GM12865 (cell line): Measurements from ENCODE around the gene DCDC1.

Source experiments
- DNase-seq: peaks from one replicate; pipeline ENCODE4 v3.0.0; 2010; ENCODE audit warnings: low read depth
- H3K4me3 ChIP-seq: 2 replicates; pipeline ENCODE4 v1.5.1; 2011; ENCODE audit warnings: mild to moderate bottlenecking, low read depth, low read length, control low read depth
- CTCF ChIP-seq: IDR thresholded peaks from 2 replicates; pipeline ENCODE4 v1.5.1; 2011; ENCODE audit warnings: low read length, control low read depth, low read depth, inconsistent platforms; ENCODE audit not compliant: insufficient read depth; ENCODE audit errors: missing control alignments

DCDC1 gene

GRCh38 chr11:31199378-31199777 lies 170.2 kb downstream of the DCDC1 start:
- H3K4me3 ChIP-seq: no peak overlapping the region
- TF ChIP-seq CTCF: no peak
- DNase-seq: no peak

GRCh38 chr11:31173926-31174680 lies 195.4 kb downstream of the DCDC1 start:
- DNase-seq: no peak
- H3K4me3 ChIP-seq: no peak overlapping the region
- TF ChIP-seq CTCF: no peak

- TF ChIP-seq CTCF: peak; percentile 33
- no peak overlapping the region for H3K4me3 ChIP-seq
- peak; percentile 7 for DNase-seq
Observed at GRCh38 chr11:31160504-31161422, 208.8 kb downstream of the DCDC1 start.

- no peak for DNase-seq
- no peak for TF ChIP-seq CTCF
Observed at GRCh38 chr11:31150841-31151240, 218.7 kb downstream of the DCDC1 start.

GRCh38 chr11:31150011-31150410 lies 219.5 kb downstream of the DCDC1 start:
- DNase-seq: no peak
- TF ChIP-seq CTCF: no peak
- no peak overlapping the region for H3K4me3 ChIP-seq

More at GRCh38 chr11:31150841-31151240, 218.7 kb downstream of the DCDC1 start:
- H3K4me3 ChIP-seq: no peak overlapping the region

- no peak for TF ChIP-seq CTCF
- H3K4me3 ChIP-seq: no peak overlapping the region
- no peak for DNase-seq
Observed at GRCh38 chr11:31141789-31142188, 227.8 kb downstream of the DCDC1 start.
